Glomerular visceral epithelial cell (primary cell): Measurements from ENCODE around the gene PTPN13.

Experiments
- DNase-seq: peaks from one replicate; pipeline ENCODE4 v3.0.0-alpha.2; 2016; ENCODE audit errors: extremely low spot score

Gene PTPN13

GRCh38 chr4:86593688-86594558 lies at the start of gene PTPN13:
PTPN13 (plus strand) TSS chr4:86594315; CDS start chr4:86635257, 40,942 bp downstream.
- peak; percentile 100 for DNase-seq

GRCh38 chr4:86547140-86547539 lies 47.0 kb upstream of the PTPN13 start:
- no peak for DNase-seq

GRCh38 chr4:86549163-86549788 lies 44.8 kb upstream of the PTPN13 start:
- no peak for DNase-seq

GRCh38 chr4:86551387-86551786 lies 42.7 kb upstream of the PTPN13 start:
- DNase-seq = no peak

- no peak for DNase-seq
Observed at GRCh38 chr4:86554646-86555045, 39.5 kb upstream of the PTPN13 start.

DNA sequence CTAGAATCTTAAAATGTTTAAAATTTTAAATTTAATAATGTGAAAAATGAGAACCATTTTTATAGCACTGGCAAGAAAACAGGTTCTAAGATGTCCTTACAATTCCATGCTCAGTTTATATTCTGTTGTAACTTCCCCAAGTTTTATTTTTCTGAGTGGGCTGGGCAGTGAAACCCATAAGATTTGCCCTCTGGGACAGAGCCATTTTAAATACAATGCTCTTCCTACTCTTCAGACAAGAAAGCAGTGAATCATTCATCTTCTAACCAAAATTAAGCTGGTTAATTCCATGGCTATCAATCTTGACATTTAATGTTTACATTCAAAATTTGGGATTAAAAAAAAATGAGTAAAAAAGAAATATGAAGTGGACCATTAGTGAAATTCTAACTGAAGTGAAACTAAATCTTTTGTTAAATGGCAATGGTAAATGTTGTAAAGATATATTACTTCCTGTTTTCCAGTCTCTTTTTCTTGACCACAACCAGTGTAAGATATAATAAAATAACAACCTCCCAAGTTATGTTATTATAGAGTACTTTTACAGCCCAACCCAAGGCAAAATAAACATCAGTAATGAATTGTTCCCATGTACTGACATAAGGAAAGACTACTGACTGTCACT lies 37.2 kb upstream of the PTPN13 start:
- no peak for DNase-seq

GRCh38 chr4:86557526-86557925 lies 36.6 kb upstream of the PTPN13 start:
- no peak for DNase-seq

- DNase-seq = no peak
Observed at GRCh38 chr4:86558258-86558657, 35.9 kb upstream of the PTPN13 start.

- DNase-seq = no peak
Observed at GRCh38 chr4:86558797-86559196, 35.3 kb upstream of the PTPN13 start.

DNA sequence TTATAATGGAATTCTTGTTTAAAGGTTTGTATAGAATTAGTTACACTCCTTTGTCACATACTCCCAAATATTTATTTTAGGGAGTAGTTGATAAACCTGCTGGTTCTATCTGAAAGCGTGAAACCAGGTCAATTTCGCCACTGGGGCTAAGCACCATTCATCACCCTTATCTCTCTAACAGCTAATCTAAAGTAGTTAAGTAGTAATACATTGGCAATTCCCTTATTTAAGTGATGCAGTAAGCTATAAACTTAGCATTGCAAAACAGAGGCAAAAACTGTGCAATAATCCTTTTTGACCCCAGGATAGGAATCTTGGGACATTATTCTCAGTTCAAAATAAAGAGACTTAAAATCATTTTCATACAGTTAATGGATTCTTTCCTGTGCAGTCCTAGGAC lies 33.7 kb upstream of the PTPN13 start:
- DNase-seq = no peak

DNA sequence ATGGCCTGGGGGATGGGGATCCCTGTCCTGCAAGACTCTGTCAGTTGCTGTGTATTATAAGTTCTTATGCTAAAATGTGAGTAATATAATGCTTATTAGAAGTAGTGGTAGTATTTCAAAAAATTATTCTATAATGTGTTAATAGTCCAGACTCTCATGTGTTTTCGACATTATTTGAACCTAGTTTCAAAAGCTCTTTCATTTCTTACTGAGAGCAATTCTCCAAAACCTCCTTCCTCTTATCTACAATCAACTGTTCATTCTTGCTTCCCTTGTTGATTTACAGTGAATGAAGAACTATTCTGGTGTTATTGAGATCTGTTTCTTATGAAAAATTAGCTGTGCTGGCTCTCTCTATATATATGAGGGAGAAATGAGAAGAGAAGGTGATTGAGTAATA lies 32.9 kb upstream of the PTPN13 start:
- no peak for DNase-seq

DNA sequence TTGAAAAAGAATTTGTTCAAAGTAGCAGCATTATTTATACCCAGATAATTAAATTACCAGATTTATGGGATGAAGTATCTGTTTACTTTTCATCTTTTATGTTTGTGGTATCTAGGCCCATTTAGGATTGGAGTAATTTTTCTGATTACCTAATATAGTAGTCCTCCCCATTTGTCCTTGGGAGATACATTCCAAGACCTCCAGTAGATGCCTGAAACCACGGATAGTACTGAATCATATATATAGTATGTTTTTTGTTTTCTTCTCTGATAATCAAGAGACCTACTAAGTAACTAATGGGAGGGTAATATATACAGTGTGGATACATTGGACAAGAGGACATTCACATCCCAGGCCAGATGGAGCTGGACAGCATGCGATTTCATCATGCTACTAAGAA lies 30.7 kb upstream of the PTPN13 start:
- no peak for DNase-seq

DNA sequence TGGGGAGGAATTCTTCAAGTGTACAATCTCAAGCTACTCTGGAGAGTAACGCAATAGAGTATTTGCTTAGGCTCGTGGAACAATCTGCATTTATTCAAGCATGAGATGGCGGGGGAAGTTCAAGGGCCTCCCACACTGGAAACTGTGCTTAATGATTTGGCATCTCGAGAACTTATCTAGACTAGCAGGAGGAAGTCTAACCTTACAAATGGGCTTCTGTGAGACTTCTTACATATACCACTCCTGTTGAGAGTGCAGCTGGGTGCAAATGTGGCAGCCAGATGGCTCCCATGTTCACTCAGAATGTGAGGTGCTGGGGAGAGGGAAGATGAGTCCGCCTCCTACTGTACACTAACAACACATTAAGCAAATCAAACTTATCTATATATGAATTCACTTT lies 29.3 kb upstream of the PTPN13 start:
- DNase-seq = no peak

DNA sequence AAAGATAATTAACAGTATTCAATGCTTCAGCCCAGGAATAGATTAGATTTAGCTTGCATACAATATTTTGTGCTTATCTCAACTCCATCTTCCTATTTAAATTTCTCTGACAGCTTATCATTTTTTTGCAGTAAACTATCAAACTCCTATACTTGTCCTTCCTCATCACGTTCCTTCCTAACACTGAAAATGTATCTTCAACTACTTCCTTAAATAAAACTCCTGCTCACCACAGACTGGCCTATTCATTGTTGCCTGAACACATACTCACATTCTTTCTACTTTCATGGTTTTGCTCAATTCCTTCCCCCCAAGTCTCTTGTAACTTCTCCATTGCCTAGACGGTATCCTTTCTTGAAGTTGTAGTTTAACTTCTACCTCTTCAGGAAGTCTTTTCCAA lies 28.5 kb upstream of the PTPN13 start:
- DNase-seq = no peak

- DNase-seq = no peak
Observed at GRCh38 chr4:86569103-86569870, 24.8 kb upstream of the PTPN13 start.

DNA sequence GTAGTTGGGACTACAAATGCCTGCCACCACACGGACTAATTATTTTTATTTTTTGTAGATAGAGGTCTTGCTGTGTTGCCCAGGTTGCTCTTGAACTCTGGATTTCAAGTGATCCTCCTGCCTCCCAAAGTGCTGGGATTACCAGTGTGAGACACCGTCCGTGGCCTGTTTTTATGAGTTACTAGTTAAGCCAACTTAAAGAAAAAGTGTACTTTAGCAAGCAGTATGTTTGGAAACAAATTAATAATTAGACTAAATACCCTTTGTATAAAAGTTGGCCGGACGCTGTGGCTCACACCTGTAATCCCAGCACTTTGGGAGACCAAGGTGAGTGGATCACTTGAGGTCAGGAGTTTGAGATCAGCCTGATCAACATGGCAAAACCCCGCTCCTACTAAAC lies 14.2 kb upstream of the PTPN13 start:
- DNase-seq = no peak

DNA sequence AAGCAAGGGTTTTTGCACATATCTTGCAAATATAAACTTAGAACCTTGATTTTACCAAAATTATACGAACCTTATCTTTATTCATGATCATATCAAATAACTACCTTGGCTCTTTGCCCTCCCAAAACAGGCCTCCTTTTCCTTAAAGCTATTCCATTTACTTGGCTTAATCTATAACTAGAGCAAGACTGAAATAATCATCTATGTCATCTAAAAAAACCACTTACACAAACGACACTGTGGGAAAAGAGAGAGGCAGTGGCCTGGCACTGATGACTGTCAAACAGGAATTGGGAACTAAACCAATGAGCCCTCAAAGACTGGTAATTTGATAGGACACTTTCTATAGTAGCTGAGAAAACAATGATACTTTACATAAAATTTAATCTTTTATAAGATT lies 11.7 kb upstream of the PTPN13 start:
- peak; percentile 76 for DNase-seq

DNA sequence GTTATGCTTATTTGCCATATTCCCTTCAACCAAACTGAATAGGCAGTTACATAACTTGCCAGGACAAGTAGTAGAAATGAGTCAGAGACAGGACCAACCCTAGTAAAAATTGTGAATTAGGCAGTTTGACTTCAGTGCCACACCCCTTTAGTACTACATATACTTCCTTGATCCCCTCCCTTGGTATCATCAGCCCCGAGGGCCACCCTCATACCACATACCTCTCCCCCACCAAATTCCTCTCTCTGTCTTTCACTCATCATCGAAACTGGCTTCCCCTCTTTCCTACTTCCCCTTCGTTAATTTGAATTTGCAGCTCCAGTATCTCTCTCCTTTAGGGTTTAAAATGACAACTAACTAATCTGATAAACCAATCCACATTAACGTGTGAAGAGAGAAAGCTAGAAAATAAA lies 7.9 kb upstream of the PTPN13 start:
- DNase-seq = no peak

- DNase-seq = no peak
Observed at GRCh38 chr4:86586626-86587380, 7.3 kb upstream of the PTPN13 start.

- no peak for DNase-seq
Observed at GRCh38 chr4:86587381-86588140, 6.6 kb upstream of the PTPN13 start.
